ENCODE results near the gene ARFGAP2. TPM values are rescaled to one million over a fixed set of nuclear protein-coding genes. Genes with fewer than 3 reads are reported as not detected.

The ARFGAP2 gene
- total RNA-seq = 100 to 1,000 TPM in 3 of 4 donors, 10 to 100 TPM in 1; 92.5 to 141 (median 120) TPM

DNA sequence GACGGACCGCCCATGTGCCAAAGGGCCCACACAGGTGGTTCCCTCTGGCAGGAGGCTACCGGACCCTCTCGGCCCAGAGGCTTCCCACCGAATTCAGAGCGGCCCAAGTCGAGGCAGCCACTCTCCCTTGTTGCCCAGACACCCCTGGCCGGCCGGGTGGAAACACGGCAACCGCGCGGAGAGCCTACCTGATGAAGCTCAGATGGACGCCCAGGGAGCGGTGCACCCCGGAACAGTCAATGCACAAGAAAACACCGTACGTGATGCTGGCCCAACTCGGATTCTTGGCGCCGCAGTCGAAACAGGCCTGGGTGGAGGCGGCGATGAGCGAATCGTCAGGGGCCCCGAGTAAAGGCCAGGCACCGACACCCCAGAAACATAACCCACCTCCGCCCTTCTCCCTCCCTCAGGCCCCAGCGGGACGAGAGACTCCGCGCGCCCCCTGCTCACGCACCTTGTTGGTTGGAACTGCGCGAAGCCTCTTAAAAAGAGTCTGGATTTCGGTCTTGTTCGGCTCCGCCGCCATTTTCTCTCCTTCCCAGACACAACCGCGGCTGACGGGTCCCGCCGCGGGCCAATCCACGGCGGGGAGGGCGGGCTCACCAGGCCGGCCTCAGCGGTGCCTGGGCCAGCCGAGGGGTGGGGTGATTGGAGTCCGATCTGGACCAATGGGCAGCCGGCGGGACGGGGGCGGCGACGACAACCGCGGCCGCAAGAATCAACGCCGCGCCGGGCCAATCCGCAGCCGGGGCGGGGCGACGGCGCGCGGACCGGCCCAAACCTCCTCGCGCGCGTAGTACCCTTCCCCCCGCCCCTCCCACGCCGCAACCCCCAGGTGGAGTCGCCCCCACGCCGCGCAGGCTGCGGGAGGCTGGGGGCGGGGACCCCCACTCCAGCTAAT lies at the start of gene ARFGAP2:
ARFGAP2 (minus strand) TSS at position 552 of the 901 bp plus-strand sequence; CDS start at position 526, 26 bp downstream.
- DNase-seq (ENCODE audit: extremely low spot score) = peak; percentile 99
- intact Hi-C loops (cut with DNase I) = loop anchor here (5.0 kb wide), 2 partner anchors 91 to 181 kb away; no protein-coding TSS in a partner anchor
- Histone ChIP-seq H3K4me3 (peak within 1 kb of the TSS; percentile 72 to 99 (median 86)), H3K4me1 (peaks cover 57 to 68% (median 65%) of the 10 kb centered on the region in 4 donors), H3K27me3 (no peaks in the 10 kb centered on the region), H3K9me3 (no peaks in the 10 kb centered on the region), H3K27ac (replicated peaks in 1 of 4) (peak within 1 kb of the TSS; percentile 98 to 99 (median 98)), H3K36me3 (peaks cover 13 to 69% (median 59%) of the 10 kb centered on the region in 4 donors)
- under 1% methylated on average over 26 of the region's 89 CpGs for whole genome bisulfite sequencing
- peak; percentile 85 to 87 for TF ChIP-seq POLR2AphosphoS5 (IDR thresholded peaks at IDR 0.05)
- TF ChIP-seq, protein P1, sequence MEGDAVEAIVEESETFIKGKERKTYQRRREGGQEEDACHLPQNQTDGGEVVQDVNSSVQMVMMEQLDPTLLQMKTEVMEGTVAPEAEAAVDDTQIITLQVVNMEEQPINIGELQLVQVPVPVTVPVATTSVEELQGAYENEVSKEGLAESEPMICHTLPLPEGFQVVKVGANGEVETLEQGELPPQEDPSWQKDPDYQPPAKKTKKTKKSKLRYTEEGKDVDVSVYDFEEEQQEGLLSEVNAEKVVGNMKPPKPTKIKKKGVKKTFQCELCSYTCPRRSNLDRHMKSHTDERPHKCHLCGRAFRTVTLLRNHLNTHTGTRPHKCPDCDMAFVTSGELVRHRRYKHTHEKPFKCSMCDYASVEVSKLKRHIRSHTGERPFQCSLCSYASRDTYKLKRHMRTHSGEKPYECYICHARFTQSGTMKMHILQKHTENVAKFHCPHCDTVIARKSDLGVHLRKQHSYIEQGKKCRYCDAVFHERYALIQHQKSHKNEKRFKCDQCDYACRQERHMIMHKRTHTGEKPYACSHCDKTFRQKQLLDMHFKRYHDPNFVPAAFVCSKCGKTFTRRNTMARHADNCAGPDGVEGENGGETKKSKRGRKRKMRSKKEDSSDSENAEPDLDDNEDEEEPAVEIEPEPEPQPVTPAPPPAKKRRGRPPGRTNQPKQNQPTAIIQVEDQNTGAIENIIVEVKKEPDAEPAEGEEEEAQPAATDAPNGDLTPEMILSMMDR (IDR thresholded peaks at IDR 0.05) = no peak

DNA sequence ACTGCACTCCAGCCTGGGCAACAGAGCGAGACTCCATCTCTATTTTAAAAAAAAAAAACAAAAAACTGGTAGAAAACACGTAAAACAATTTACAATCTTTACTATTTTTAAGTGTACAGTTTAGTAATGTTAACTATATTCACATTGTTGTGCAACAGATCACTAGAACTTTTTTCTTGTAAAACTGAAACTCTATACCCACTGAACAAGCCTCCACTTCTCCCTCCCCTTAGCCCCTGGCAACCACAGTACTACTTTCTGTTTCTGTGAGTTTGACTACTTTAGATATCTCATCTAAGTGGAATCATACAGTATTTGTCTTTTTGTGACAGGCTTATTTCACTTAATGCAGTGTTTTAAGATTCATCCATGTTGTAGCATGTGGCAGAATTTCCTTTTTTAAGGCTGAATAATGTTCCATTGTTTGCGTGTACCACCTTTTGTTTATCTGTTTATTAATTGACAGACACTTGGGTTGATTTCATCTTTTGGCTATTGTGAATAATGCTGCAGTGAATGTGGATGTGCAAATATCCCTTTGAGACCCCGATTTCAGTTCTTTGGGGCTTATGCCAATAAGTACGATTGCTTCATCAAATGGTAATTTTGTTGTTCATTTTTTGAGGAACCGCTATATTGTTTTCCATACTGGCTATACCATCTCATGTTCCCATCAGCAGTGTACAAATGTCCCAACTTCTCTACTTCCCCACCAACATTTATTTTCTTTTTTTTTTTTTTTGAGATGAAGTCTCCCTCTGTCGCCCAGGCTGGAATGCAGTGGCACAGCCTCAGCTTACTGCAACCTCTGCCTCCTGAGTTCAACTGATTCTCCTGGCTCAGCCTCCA lies 49.1 kb upstream of the ARFGAP2 start:
- Histone ChIP-seq H3K27me3 (no peaks in the 10 kb centered on the region), H3K4me3 (no peak overlapping the region), H3K27ac (replicated peaks in 1 of 4) (no peak overlapping the region), H3K36me3 (peaks cover 27 to 98% (median 51%) of the 10 kb centered on the region in 4 donors), H3K4me1 (peaks cover 2 to 3% (median 2%) of the 10 kb centered on the region in 4 donors), H3K9me3 (no peaks in the 10 kb centered on the region)
- 92% methylated on average over 7 of the region's 7 CpGs for WGBS
- DNase-seq (ENCODE audit: extremely low spot score) = no peak
- no peak for TF ChIP-seq POLR2AphosphoS5 (IDR thresholded peaks at IDR 0.05)
- no peak for TF ChIP-seq EP300 (IDR thresholded peaks at IDR 0.05)
- TF ChIP-seq, protein P1 (IDR thresholded peaks at IDR 0.05) = no peak
- TF ChIP-seq POLR2A (IDR thresholded peaks at IDR 0.05; ENCODE audit: low read depth) = no peak
- intact Hi-C loops (cut with DNase I) = no loop called here

DNA sequence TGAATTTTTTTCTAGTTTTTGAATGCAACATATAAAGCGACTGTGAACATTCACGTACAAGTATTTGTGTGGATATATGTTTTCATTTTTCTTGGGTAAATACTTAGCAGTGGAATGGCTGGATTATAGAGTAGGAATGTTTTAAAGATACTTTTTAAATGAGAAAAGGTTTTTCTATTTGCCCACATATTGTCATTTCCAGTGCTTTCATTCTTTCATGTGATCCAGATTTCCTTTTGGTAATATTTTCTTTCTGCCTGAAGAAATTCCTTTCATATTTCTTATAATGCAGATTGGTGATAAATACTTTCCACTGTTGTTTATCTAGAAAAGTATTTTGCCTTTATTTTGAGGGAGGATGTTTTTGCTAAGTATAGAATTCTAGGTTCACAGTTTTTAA lies 46.0 kb upstream of the ARFGAP2 start:
- Histone ChIP-seq H3K36me3 (peaks cover 26 to 97% (median 63%) of the 10 kb centered on the region in 4 donors), H3K4me3 (no peak overlapping the region), H3K27ac (replicated peaks in 1 of 4) (no peak overlapping the region), H3K9me3 (no peaks in the 10 kb centered on the region), H3K4me1 (peaks cover 9 to 32% (median 24%) of the 10 kb centered on the region in 4 donors), H3K27me3 (no peaks in the 10 kb centered on the region)
- 89% methylated on average over 2 of the region's 2 CpGs for WGBS
- DNase-seq (ENCODE audit: extremely low spot score) = no peak
- no peak for TF ChIP-seq POLR2AphosphoS5 (IDR thresholded peaks at IDR 0.05)
- TF ChIP-seq POLR2A (IDR thresholded peaks at IDR 0.05; ENCODE audit: low read depth) = no peak
- TF ChIP-seq EP300 (IDR thresholded peaks at IDR 0.05) = no peak
- TF ChIP-seq, protein P1 (IDR thresholded peaks at IDR 0.05) = no peak
- intact Hi-C loops (cut with DNase I) = no loop called here

DNA sequence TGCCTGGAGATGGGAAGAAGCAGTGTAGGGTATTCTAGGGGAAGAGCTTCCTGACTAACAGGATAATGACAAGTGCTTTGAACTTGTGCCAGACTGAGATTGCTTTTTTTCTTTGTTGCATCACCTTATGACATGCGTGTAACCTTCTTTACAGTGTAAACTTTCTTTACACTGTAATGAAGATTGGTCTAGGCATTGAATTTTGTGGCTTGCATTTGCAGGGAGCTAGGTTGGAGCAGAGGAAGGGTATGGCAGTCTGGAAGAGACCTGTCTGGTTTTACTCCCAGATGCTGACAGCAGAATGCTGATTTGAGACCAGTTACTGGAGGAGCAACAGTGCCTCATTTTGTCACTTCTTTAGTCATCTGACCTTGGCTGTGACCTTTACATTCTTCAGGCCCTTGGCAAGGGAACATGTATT lies 43.7 kb upstream of the ARFGAP2 start:
- Histone ChIP-seq H3K27me3 (no peaks in the 10 kb centered on the region), H3K36me3 (peaks cover 14 to 78% (median 50%) of the 10 kb centered on the region in 4 donors), H3K4me3 (no peak overlapping the region), H3K4me1 (peaks cover 28 to 54% (median 46%) of the 10 kb centered on the region in 4 donors), H3K27ac (replicated peaks in 1 of 4) (peak overlapping the region in 2 of 4 donors; percentile 7 to 41), H3K9me3 (no peaks in the 10 kb centered on the region)
- intact Hi-C loops (cut with DNase I) = no loop called here
- WGBS = 81% methylated on average over 1 of the region's 1 CpG
- DNase-seq (ENCODE audit: extremely low spot score) = no peak
- TF ChIP-seq EP300 (IDR thresholded peaks at IDR 0.05) (no peak), POLR2A (IDR thresholded peaks at IDR 0.05; ENCODE audit: low read depth) (no peak), POLR2AphosphoS5 (IDR thresholded peaks at IDR 0.05) (no peak)
- TF ChIP-seq, protein P1 (IDR thresholded peaks at IDR 0.05) = no peak
